NCI-H510A (cell line): ENCODE results near the gene KLHDC10.
"Not testable (repeated sequence)": the region's sequence is repeated elsewhere in the genome, so short reads cannot be mapped to it uniquely, and the experiment has no call there.

Experiments used
- DNase-seq: peaks from one replicate; lab custom pipeline; 2025; lab: John Stamatoyannopoulos, UW

KLHDC10 gene

GRCh38 chr7:130141161-130141883, 71.0 kb downstream of the KLHDC10 start:
- DNase-seq, result peak; percentile 29

- DNase-seq, result no peak
Measured at GRCh38 chr7:130141884-130142653, 71.7 kb downstream of the KLHDC10 start.

- DNase-seq, result no peak
Measured at GRCh38 chr7:130142654-130143333, 72.5 kb downstream of the KLHDC10 start.

- DNase-seq, result no peak
Measured at GRCh38 chr7:130143334-130143732, 73.0 kb downstream of the KLHDC10 start.

- DNase-seq, result no peak
Measured at GRCh38 chr7:130143986-130144311, 73.6 kb downstream of the KLHDC10 start.

GRCh38 chr7:130144312-130145171, 74.2 kb downstream of the KLHDC10 start:
- no peak for DNase-seq

GRCh38 chr7:130145424-130146100, 75.2 kb downstream of the KLHDC10 start:
- no peak for DNase-seq

- not testable (repeated sequence) for DNase-seq
Measured at GRCh38 chr7:130146142-130146541, 75.8 kb downstream of the KLHDC10 start.

GRCh38 chr7:130146693-130147405, 76.5 kb downstream of the KLHDC10 start:
- no peak for DNase-seq

- DNase-seq, result no peak
Measured at GRCh38 chr7:130147710-130148325, 77.5 kb downstream of the KLHDC10 start.

- no peak for DNase-seq
Measured at GRCh38 chr7:130148561-130148960, 78.2 kb downstream of the KLHDC10 start.

- peak; percentile 52 for DNase-seq
Measured at GRCh38 chr7:130149281-130150139, 79.2 kb downstream of the KLHDC10 start.

- DNase-seq, result no peak
Measured at GRCh38 chr7:130150587-130150986, 80.3 kb downstream of the KLHDC10 start.

GRCh38 chr7:130151591-130152492, 81.5 kb downstream of the KLHDC10 start:
- DNase-seq, result no peak

GRCh38 chr7:130152493-130153210, 82.3 kb downstream of the KLHDC10 start:
- no peak for DNase-seq

- DNase-seq, result no peak
Measured at GRCh38 chr7:130153211-130153908, 83.0 kb downstream of the KLHDC10 start.

GRCh38 chr7:130154131-130154500, 83.8 kb downstream of the KLHDC10 start:
- DNase-seq, result no peak
